Activated CD8-positive, alpha-beta T cell treated with anti-CD3 and anti-CD28 coated beads, Interleukin-2, amount 10 ng/mL, durations not matched to agents 7 days and 5 days (primary cell): ENCODE data around the gene TECPR1. TPM values are rescaled to one million over a fixed set of nuclear protein-coding genes. Genes with fewer than 3 reads are reported as not detected.

Experiments
- ATAC-seq: fragments of 150-1000 bp; cut with Tn5 transposase; one replicate; pipeline ENCODE4 v1.10.0; 2021; ENCODE audit warnings: moderate library complexity
- CTCF ChIA-PET: fragments of 350-600 bp; sonication (Branson Sonifier 250); formaldehyde crosslinking; loops from one replicate; lab custom pipeline; 2021; ENCODE audit warnings: antibody characterized with exemption; lab: Charles Lee
- POLR2A ChIA-PET: fragments of 350-600 bp; sonication (Branson Sonifier 250); formaldehyde crosslinking; loops from one replicate; lab custom pipeline; 2021; ENCODE audit warnings: antibody characterized with exemption; lab: Charles Lee
- DNase-seq: peaks from one replicate; pipeline ENCODE4 v3.0.0-alpha.2; 2020
- H3K27ac Mint-ChIP-seq: one replicate; pipeline ENCODE4 v1.8.0; 2021; ENCODE audit warnings: mild to moderate bottlenecking, mixed read lengths
- H3K27me3 Mint-ChIP-seq: one replicate; pipeline ENCODE4 v1.8.0; 2021; ENCODE audit warnings: low read depth, mixed read lengths
- H3K36me3 Mint-ChIP-seq: one replicate; pipeline ENCODE4 v1.8.0; 2021; ENCODE audit warnings: low read depth, mixed read lengths
- H3K4me1 Mint-ChIP-seq: one replicate; pipeline ENCODE4 v1.8.0; 2021; ENCODE audit warnings: low read depth, mixed read lengths
- H3K4me3 Mint-ChIP-seq: one replicate; pipeline ENCODE4 v1.8.0; 2021; ENCODE audit warnings: mild to moderate bottlenecking, mixed read lengths
- H3K9me3 Mint-ChIP-seq: one replicate; pipeline ENCODE4 v1.8.0; 2022; ENCODE audit warnings: mixed read lengths; ENCODE audit not compliant: insufficient read depth
- total RNA-seq, 2 experiments: library from RNA; stranded (reverse); gene quantifications; one replicate each; pipeline ENCODE4 v1.2.3, GENCODE V29; 2021

The TECPR1 gene
- total RNA-seq, 2 experiments from 2014 or later: 49.3 to 55.9 TPM

DNA sequence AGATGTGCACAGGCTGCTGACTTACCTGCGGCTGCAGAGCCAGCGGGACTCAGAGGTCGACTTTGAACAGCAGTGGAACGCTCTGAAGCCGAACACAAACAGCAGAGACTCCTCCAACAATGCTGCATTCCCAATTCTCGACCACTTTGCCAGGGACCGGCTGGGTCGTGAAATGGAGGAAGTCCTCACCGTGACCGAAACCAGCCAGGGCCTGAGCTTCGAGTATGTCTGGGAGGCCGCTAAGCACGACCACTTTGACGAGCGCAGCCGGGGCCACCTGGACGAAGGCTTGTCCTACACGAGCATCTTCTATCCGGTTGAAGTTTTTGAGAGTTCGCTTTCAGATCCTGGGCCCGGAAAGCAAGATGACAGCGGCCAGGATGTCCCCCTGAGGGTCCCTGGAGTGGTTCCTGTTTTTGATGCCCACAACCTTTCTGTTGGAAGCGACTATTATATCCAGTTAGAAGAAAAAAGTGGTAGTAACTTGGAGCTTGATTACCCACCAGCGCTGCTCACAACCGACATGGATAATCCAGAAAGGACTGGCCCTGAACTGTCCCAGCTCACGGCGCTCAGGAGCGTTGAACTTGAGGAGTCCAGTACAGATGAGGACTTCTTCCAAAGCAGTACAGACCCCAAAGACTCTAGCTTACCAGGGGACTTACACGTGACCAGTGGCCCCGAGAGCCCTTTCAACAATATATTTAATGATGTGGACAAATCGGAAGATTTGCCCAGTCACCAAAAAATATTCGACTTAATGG is 60.2 kb downstream of the TECPR1 start:
- ChIA-PET POLR2A (interaction anchor here (0.8 kb wide), 1 partner anchor 11 kb away, joined by 3 read pairs; no protein-coding TSS in a partner anchor), CTCF (no interaction called here)
- no peak overlapping the region for H3K27ac Mint-ChIP-seq
- no peaks in the 10 kb centered on the region for H3K9me3 Mint-ChIP-seq
- peaks cover 32% of the 10 kb centered on the region for H3K36me3 Mint-ChIP-seq
- H3K4me1 Mint-ChIP-seq: peaks cover 16% of the 10 kb centered on the region
- DNase-seq: no peak
- H3K4me3 Mint-ChIP-seq: no peak overlapping the region
- no peaks in the 10 kb centered on the region for H3K27me3 Mint-ChIP-seq
- no peak for ATAC-seq

GRCh38 chr7:98189559-98189958 is 62.5 kb downstream of the TECPR1 start:
- DNase-seq (no peak), ATAC-seq (no peak)
- ChIA-PET POLR2A (no interaction called here), CTCF (no interaction called here)
- Mint-ChIP-seq H3K27ac (peak overlapping the region; percentile 1), H3K36me3 (peaks cover 29% of the 10 kb centered on the region), H3K9me3 (no peaks in the 10 kb centered on the region), H3K27me3 (no peaks in the 10 kb centered on the region), H3K4me3 (no peak overlapping the region), H3K4me1 (peaks cover 16% of the 10 kb centered on the region)

DNA sequence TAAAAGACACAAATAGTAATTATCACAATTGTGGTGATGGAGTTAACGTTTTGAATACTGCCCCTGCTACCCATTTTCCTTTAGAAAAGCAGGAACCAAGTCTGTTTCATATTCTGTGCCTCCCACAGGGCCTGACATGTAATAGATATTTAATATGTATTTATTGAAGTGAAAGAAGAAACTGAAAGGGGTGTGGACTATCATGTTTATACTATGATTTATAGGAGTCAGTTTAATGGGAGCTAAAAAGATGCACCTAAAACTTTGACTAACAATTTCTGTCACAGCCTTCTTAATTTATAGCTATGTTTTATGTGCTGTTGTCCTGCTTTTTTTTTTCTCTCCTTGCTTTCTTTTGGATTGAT is 64.9 kb downstream of the TECPR1 start:
- H3K36me3 Mint-ChIP-seq: peaks cover 23% of the 10 kb centered on the region
- ChIA-PET POLR2A (interaction anchor here (0.6 kb wide), 1 partner anchor 62 kb away, joined by 3 read pairs; no protein-coding TSS in a partner anchor), CTCF (no interaction called here)
- ATAC-seq: no peak
- no peaks in the 10 kb centered on the region for H3K9me3 Mint-ChIP-seq
- H3K4me3 Mint-ChIP-seq: no peak overlapping the region
- no peaks in the 10 kb centered on the region for H3K27me3 Mint-ChIP-seq
- H3K27ac Mint-ChIP-seq: no peak overlapping the region
- DNase-seq: no peak
- peaks cover 16% of the 10 kb centered on the region for H3K4me1 Mint-ChIP-seq

DNA sequence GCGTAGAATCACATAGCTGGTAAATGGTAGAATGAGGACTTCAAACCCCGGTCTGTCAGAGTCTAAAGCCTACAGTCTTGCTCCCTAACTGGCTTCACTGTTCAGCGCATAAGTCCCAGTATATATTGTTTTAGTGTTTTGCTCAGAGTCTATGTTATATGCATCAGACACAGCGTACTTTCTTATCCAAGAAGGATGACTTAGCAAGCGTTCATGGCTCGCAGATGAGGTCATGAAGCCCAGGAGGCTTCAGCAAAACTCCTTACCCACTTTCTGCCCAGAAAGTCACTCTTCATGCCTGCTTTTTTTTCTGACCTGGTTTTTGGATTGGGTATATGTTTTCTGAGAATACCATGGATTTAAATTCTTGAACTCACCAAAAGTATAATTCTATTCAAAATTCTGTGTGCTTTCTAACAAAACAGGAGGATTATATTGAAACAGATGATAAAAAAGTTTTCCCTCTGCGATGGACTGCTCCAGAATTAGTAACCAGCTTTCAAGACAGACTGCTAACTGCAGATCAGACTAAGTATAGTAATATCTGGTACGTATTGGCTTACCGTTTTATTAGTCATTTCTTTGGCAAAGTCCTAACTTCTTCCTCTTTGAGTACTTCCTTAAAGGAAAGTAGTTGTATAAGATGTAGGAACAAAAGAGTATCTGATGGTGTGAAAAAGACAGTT is 65.4 kb downstream of the TECPR1 start:
- ChIA-PET POLR2A (interaction anchor here (0.6 kb wide), 1 partner anchor 63 kb away, joined by 3 read pairs; no protein-coding TSS in a partner anchor), CTCF (no interaction called here)
- H3K4me3 Mint-ChIP-seq: no peak overlapping the region
- ATAC-seq: no peak
- H3K4me1 Mint-ChIP-seq: peaks cover 16% of the 10 kb centered on the region
- peaks cover 20% of the 10 kb centered on the region for H3K36me3 Mint-ChIP-seq
- H3K27me3 Mint-ChIP-seq: no peaks in the 10 kb centered on the region
- no peaks in the 10 kb centered on the region for H3K9me3 Mint-ChIP-seq
- H3K27ac Mint-ChIP-seq: no peak overlapping the region
- DNase-seq: no peak

GRCh38 chr7:98185101-98185500 is 66.9 kb downstream of the TECPR1 start:
- no peak for ATAC-seq
- Mint-ChIP-seq H3K4me3 (no peak overlapping the region), H3K27ac (no peak overlapping the region), H3K4me1 (peaks cover 9% of the 10 kb centered on the region), H3K27me3 (no peaks in the 10 kb centered on the region), H3K36me3 (peaks cover 13% of the 10 kb centered on the region), H3K9me3 (no peaks in the 10 kb centered on the region)
- CTCF ChIA-PET: interaction anchor here (0.6 kb wide), 1 partner anchor 23 kb away, joined by 3 read pairs; no protein-coding TSS in a partner anchor
- no peak for DNase-seq
- POLR2A ChIA-PET: no interaction called here

DNA sequence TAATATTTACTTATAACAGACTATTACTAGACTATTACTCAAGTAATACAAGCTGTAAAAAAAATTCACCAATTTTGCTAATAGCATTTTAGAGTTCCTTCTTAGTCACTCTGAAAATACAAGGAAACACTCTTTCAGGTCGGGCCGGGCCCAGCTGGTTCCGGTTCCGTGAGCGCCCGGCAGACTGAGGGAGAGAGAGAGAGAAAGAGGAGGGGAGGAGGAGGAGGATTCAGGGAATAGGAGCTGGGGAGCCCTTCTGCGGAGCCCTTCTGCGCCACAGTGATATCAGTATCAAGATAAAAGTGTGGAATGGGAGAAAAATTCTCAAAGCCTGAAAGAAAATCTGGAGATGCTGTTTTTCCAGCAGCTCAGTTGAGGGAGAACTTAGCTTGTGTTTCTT is 71.3 kb downstream of the TECPR1 start:
- no peaks in the 10 kb centered on the region for H3K36me3 Mint-ChIP-seq
- ATAC-seq: no peak
- H3K4me1 Mint-ChIP-seq: no peaks in the 10 kb centered on the region
- ChIA-PET POLR2A (interaction anchor here (0.7 kb wide), 1 partner anchor 200 kb away, joined by 3 read pairs; no protein-coding TSS in a partner anchor), CTCF (interaction anchor here (0.8 to 1.7 kb wide), 2 partner anchors 12 to 49 kb away, joined by 3 to 11 read pairs; no protein-coding TSS in a partner anchor)
- DNase-seq: no peak
- H3K27me3 Mint-ChIP-seq: no peaks in the 10 kb centered on the region
- H3K4me3 Mint-ChIP-seq: no peak overlapping the region
- H3K9me3 Mint-ChIP-seq: no peaks in the 10 kb centered on the region
- no peak overlapping the region for H3K27ac Mint-ChIP-seq

GRCh38 chr7:98178762-98179490 is 73.1 kb downstream of the TECPR1 start:
- DNase-seq: no peak

DNA sequence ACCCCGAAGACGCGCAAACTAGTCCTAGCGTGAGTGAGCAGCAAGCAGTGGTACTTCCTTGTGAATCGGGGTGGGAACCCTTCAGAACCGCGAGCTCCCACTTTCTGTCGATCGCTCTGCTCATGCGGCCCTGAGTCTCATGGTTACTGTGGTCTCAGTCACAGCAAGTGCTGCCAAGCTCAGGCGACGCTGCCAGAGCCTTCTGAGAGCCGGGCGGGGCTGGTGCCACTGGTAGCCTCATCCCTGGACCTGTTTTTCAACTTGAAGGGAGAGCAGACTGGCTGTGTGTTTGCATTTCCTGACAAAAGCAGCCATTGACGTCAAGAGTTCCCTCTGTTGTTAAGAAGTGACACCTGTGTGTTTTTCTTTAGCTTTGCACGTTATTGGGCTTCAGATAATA is 73.7 kb downstream of the TECPR1 start:
- no peak for ATAC-seq
- ChIA-PET POLR2A (no interaction called here), CTCF (interaction anchor here (1.6 kb wide), 1 partner anchor 10 kb away, joined by 5 read pairs; no protein-coding TSS in a partner anchor)
- Mint-ChIP-seq H3K4me3 (no peak overlapping the region), H3K36me3 (no peaks in the 10 kb centered on the region), H3K4me1 (no peaks in the 10 kb centered on the region), H3K27me3 (no peaks in the 10 kb centered on the region), H3K27ac (no peak overlapping the region), H3K9me3 (no peaks in the 10 kb centered on the region)
- DNase-seq: no peak

More at GRCh38 chr7:98178762-98179490, 73.1 kb downstream of the TECPR1 start:
- ATAC-seq: no peak
- Mint-ChIP-seq H3K9me3 (no peaks in the 10 kb centered on the region), H3K36me3 (no peaks in the 10 kb centered on the region), H3K4me1 (no peaks in the 10 kb centered on the region), H3K27me3 (no peaks in the 10 kb centered on the region), H3K4me3 (no peak overlapping the region), H3K27ac (no peak overlapping the region)
- ChIA-PET CTCF (interaction anchor here (1.1 to 1.7 kb wide), 3 partner anchors 10 to 72 kb away, joined by 3 to 5 read pairs (median 4); no protein-coding TSS in a partner anchor), POLR2A (no interaction called here)

DNA sequence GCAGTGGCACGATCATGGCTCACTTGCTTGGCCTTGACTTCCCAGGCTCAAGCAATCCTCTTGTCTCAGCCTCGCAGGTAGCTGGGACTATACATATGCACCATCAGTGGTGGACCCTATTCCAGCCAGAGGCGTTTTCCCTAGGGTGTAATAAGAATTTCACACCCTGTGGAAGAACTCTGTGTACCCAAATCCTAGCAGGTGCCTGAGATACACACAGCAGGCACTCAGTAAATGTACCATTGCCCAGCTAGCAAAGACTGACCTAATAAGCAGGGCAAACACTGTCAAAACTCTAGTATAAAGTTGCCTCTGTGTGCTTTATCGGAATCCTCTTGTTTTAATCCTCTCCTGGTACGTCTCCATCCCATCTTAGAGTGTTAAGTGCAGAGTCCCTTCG is 74.5 kb downstream of the TECPR1 start:
- DNase-seq (no peak), ATAC-seq (no peak)
- Mint-ChIP-seq H3K4me1 (no peaks in the 10 kb centered on the region), H3K4me3 (no peak overlapping the region), H3K36me3 (no peaks in the 10 kb centered on the region), H3K27ac (no peak overlapping the region), H3K27me3 (no peaks in the 10 kb centered on the region), H3K9me3 (no peaks in the 10 kb centered on the region)
- CTCF ChIA-PET: interaction anchor here (0.8 to 1.6 kb wide), 2 partner anchors 9 to 11 kb away, joined by 3 to 5 read pairs; no protein-coding TSS in a partner anchor
- POLR2A ChIA-PET: no interaction called here

DNA sequence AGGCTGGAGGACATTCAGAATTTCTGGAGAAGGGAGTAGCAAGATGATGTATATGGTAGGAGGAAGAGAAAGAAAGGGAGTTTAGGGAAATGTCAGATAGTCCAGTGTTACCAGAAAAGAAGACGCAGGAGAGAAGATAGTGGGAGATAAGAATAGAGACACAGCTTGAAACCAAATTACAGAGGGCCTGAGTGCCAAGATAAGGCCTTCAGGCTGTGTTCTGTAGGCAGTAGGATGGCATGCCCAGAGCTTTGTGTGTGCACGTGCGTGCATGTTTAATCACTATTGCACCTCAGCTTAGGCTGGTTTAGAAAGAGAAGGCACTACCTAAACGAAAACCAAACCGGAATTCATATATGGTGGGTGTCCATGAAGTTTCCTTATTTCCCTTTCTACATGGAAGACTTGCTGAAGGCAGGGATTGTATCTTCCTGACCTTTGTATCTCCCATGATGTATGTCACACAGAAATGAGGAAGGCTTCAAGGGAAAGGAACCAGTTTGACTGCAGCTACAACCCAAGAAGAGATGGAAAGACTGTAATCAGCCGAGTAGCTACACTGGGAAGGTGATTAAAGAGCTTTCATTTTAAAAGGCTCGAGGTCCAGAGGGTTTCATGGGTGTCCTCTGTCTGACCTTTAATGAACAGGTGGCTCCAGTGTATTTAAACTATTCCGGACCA is 76.6 kb downstream of the TECPR1 start:
- POLR2A ChIA-PET: interaction anchor here (0.6 kb wide), 1 partner anchor 334 kb away, joined by 3 read pairs; no protein-coding TSS in a partner anchor
- Mint-ChIP-seq H3K27me3 (no peaks in the 10 kb centered on the region), H3K9me3 (no peaks in the 10 kb centered on the region), H3K36me3 (no peaks in the 10 kb centered on the region), H3K27ac (no peak overlapping the region), H3K4me1 (no peaks in the 10 kb centered on the region), H3K4me3 (no peak overlapping the region)
- ATAC-seq (no peak), DNase-seq (no peak)
- CTCF ChIA-PET: interaction anchor here (1.3 kb wide), 1 partner anchor 162 kb away, joined by 4 read pairs; no protein-coding TSS in a partner anchor
